GM12872 (cell line): ENCODE data around the gene JARID2.
A peak's percentile ranks its signal among the peaks of the same experiment; 100 is the strongest.

ENCODE experiments used
- TF ChIP-seq, protein P1 (sequence below): IDR thresholded peaks from 3 replicates; pipeline ENCODE4 v1.5.1; 2011; ENCODE audit warnings: low read depth, mild to moderate bottlenecking, low read length, moderate library complexity; ENCODE audit not compliant: insufficient read depth

The JARID2 gene

DNA sequence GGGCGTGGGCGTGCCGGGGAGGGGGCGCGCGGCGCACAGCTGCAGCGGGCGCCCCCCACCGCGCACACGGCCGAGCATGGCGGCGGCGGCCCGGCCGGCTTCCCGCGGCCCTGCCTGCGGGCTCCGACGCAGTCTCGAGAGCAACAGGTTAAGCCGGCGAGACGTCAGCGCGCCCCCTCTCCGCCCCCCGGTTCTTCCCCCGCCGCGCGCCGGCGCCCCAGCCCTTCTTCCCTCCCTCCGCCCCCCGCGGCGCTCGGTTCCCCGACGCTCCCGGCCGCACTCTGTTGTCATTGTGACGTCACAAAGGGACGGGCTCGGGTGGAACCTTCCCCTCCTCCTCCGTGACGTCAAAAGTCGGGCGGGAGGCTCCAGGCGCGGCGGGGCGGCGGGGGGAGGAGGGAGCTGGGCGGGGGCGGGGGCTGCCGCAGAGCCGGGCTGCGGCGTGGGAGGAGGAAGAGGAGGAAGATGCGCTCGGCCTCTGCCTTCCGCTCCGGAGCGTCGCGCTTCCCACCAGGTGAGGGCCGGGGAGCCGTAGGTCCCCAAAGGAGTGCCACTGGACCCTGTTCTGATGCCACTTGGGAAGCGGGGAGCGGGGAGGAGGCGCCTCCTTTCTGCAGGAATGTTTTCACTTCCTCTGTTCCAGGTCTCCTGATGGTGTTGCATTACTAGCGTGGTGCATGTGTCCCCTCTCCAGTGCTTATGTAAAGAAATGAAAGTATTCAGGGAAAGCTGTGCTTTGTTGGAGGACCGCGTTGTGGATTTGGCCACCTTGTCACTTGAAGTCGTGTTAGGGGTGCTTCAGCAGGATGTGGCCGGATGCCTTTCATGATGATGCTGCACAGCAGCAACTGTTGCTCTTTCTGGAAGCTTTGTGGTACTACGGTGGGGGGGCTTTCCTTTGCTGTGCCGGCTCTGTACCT is 2.8 kb downstream of the JARID2 start:
- TF ChIP-seq, protein P1, sequence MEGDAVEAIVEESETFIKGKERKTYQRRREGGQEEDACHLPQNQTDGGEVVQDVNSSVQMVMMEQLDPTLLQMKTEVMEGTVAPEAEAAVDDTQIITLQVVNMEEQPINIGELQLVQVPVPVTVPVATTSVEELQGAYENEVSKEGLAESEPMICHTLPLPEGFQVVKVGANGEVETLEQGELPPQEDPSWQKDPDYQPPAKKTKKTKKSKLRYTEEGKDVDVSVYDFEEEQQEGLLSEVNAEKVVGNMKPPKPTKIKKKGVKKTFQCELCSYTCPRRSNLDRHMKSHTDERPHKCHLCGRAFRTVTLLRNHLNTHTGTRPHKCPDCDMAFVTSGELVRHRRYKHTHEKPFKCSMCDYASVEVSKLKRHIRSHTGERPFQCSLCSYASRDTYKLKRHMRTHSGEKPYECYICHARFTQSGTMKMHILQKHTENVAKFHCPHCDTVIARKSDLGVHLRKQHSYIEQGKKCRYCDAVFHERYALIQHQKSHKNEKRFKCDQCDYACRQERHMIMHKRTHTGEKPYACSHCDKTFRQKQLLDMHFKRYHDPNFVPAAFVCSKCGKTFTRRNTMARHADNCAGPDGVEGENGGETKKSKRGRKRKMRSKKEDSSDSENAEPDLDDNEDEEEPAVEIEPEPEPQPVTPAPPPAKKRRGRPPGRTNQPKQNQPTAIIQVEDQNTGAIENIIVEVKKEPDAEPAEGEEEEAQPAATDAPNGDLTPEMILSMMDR: no peak

DNA sequence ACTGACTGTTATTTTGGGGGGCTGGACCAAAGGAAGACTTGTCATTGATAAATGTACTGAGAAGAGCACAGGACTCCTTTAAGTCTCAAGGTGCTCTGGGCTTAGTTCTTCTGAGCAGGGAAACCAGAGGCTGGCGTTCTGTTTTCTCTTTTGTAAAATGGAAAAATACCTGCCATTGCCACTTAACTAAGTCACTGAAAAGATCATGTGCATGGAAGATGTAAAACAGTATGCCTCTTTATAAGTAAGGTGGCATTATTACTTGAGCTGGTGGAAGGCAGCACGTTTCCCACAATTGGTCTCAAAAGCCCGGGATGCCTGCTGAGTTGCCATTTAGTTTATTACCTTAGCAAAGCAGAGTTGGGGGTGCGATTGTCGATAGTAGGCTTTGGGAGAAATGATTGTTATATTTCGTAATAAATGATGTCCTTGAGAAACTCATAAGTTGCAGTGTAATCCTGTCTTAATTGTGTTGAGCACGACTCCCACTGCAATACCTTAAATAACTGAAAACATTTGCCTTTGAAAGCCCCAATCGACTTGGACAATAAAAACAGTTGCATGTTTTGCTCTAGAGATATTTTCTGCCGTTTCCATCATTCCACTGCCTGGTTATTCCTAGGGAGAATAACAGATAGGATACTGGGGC is 3.6 kb downstream of the JARID2 start:
- TF ChIP-seq, protein P1: no peak

DNA sequence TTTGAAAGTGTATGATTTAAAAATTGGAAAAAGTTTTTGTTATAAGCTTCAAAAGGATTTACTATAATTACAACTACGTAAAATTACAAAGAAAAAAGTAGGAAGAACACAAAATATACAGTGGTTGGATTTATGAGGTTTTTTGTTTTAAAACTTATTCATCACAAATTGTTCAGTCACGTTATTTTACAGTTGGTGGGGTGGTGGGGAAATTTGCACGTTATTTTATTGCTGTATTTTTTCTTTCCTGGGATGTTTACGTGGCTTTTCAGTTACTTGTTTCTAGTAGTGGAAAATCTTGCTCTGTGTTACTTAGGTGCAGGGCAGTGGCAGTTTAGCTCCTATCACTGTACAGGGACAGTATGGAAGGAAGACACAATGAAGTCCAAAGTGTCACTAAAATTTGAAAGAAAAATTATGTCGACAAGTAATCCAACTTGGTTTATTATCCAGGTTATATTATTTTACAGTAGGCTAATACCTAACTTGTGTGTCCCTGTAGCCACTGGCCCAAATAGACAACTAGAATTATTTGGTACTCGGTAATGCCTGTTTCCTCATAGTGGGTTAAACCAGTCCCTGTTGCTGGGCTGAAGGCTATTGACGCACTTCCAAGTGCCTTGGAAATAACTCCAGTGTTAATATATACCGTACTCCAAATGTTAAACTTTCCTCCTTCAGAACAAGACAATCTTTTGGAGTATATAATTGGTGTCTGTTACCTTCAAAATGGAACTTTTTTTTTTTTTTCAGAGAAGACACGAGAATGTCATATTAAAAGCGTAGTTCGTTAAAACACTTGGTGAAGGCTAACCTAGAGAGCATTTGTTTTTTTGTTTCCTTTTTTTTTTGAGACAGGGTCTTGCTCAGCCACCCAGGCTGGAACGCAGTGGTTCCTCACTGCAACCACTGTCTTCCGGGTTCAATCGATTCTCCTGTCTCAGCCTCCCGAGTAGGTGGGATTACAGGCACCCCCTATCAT is 4.6 kb downstream of the JARID2 start:
- TF ChIP-seq, protein P1: no peak

DNA sequence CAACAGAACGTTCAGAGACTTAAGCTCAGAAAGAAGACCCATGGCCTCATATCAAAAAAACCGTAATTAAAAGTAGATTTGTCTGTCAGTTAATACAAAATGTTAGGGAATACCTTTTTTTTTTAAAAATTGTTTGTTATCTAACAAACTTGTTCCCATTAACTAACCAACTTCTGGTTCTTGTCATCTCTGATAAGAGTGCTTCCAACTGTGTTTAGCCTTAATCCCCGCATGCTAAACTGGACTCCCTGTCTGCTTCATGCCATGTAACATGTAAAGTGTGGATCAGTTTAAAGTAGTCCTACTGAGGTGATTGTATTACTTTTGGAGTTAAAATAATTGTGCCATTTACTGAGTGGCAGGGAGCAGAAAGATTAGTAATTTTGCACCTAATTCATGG is 6.3 kb downstream of the JARID2 start:
- TF ChIP-seq, protein P1: no peak

DNA sequence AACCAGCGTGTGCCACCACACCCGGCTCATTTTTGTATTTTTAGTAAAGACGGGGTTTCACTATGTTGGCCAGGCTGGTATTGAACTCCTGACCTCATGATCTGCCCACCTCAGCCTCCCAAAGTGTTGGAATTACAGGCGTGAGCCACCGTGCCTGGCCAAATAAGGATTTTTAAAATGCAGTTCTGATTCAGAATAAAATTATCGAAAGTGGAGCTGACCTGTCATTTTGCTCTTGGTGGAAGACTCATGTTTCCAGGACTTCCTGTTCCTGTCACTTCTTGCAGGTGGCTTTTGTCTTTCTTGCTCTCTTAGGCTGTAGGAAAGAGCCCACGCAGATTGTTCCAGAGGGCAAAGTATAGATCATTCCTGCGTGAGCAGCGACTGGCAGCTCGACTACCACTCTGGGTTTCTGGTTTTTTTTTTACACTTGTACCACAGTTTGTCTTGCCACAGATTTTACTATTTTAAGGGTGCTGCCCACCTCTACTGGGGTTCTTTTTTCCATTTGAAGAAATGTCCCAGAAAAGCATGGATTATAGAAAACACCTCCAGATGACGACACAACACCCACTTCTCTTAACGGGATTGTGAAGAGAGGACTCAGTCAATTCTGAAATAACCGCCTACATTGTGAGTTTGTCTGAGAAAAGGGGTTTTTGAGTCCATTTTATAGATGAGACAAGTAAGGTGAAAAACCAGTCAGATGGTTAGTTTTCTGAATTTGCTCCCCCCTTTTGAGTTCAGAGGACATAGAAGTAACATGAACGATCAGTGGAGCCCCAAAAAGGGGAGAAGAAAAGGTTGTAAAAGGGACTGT is 7.5 kb downstream of the JARID2 start:
- TF ChIP-seq, protein P1: no peak

DNA sequence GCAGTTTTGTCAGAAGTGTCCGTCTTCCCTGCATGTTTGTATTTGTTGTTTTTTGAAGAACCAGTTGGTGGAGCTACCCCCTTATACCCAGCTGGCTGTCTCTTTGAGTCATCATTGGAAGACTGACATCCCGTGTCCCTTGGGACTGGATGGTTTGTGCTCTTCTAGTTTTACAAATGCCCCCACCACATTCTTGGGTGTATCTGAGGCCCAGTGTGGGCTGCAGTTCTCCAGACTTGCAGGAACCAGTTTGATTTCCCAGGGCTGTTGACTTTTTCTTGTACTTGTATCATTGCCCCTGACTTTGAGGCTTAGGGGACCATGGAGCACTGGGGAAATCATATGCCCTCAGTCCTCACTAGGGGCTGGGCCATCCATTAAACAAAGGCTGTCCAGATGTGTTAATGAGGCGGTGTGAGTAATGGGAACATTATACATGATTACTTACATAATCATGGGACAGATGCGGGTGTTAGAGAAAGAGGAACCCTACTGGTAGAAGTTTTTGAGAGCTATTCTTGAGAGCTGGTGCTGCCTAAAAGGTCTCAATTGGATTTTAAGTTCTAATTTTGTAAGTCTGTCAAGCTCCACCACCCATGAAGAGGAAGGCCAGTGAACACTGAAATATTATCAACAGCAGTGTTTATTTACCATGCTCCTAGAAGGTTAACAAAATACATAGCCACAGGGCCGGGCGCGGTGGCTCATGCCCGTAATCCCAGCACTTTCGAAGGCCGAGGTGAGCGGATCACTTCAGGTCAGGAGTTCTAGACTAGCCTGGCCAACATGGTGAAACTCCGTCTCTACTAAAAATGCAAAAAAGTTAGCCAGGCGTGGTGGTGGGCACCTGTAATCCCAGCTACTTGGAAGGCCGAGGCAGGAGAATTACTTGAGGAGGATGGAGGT is 8.5 kb downstream of the JARID2 start:
- TF ChIP-seq, protein P1: peak; percentile 66
